HUES48 (cell line): ENCODE results near the gene SSMEM1.

ENCODE experiments used
- H3K27ac ChIP-seq: one replicate; pipeline ENCODE4 v1.7.0; 2013; ENCODE audit warnings: low read depth, low read length, inconsistent platforms
- H3K27me3 ChIP-seq: 2 replicates; pipeline ENCODE4 v1.6.1; 2013; ENCODE audit warnings: mild to moderate bottlenecking, low read length; ENCODE audit not compliant: control insufficient read depth, insufficient read depth
- H3K36me3 ChIP-seq: 2 replicates; pipeline ENCODE4 v1.6.1; 2013; ENCODE audit warnings: low read length; ENCODE audit not compliant: control insufficient read depth, insufficient read depth
- H3K4me1 ChIP-seq: 2 replicates; pipeline ENCODE4 v1.6.1; 2013; ENCODE audit warnings: mild to moderate bottlenecking, low read length; ENCODE audit not compliant: control insufficient read depth, insufficient read depth
- H3K4me3 ChIP-seq: 2 replicates; pipeline ENCODE4 v1.5.1; 2013; ENCODE audit warnings: mild to moderate bottlenecking, low read depth, low read length
- H3K9ac ChIP-seq: 2 replicates; pipeline ENCODE4 v1.6.1; 2013; ENCODE audit warnings: mild to moderate bottlenecking, low read depth, low read length, moderate library complexity
- H3K9me3 ChIP-seq: 2 replicates; pipeline ENCODE4 v1.6.1; 2013; ENCODE audit warnings: low read length; ENCODE audit not compliant: control insufficient read depth, insufficient read depth

SSMEM1 gene

GRCh38 chr7:130187360-130187759 is 20.3 kb upstream of the SSMEM1 start:
- Histone ChIP-seq H3K4me1 (no peaks in the 10 kb centered on the region), H3K9ac (no peak overlapping the region), H3K4me3 (no peak overlapping the region), H3K36me3 (peaks cover 71% of the 10 kb centered on the region), H3K9me3 (no peaks in the 10 kb centered on the region), H3K27ac (no peak overlapping the region), H3K27me3 (no peaks in the 10 kb centered on the region)

GRCh38 chr7:130189343-130189742 is 18.3 kb upstream of the SSMEM1 start:
- no peak overlapping the region for H3K9ac ChIP-seq
- no peak overlapping the region for H3K27ac ChIP-seq
- peaks cover 62% of the 10 kb centered on the region for H3K36me3 ChIP-seq
- no peaks in the 10 kb centered on the region for H3K27me3 ChIP-seq
- no peaks in the 10 kb centered on the region for H3K4me1 ChIP-seq
- H3K9me3 ChIP-seq, result no peaks in the 10 kb centered on the region
- no peak overlapping the region for H3K4me3 ChIP-seq

GRCh38 chr7:130191791-130192190 is 15.9 kb upstream of the SSMEM1 start:
- no peaks in the 10 kb centered on the region for H3K27me3 ChIP-seq
- no peak overlapping the region for H3K9ac ChIP-seq
- no peaks in the 10 kb centered on the region for H3K4me1 ChIP-seq
- H3K9me3 ChIP-seq, result no peaks in the 10 kb centered on the region
- H3K4me3 ChIP-seq, result no peak overlapping the region
- no peak overlapping the region for H3K27ac ChIP-seq
- peaks cover 75% of the 10 kb centered on the region for H3K36me3 ChIP-seq

GRCh38 chr7:130195396-130195795 is 12.3 kb upstream of the SSMEM1 start:
- no peak overlapping the region for H3K4me3 ChIP-seq
- H3K9ac ChIP-seq, result no peak overlapping the region
- no peaks in the 10 kb centered on the region for H3K9me3 ChIP-seq
- H3K4me1 ChIP-seq, result no peaks in the 10 kb centered on the region
- H3K27ac ChIP-seq, result no peak overlapping the region
- no peaks in the 10 kb centered on the region for H3K27me3 ChIP-seq
- peaks cover 89% of the 10 kb centered on the region for H3K36me3 ChIP-seq

- Histone ChIP-seq H3K36me3 (peaks cover 88% of the 10 kb centered on the region), H3K4me1 (no peaks in the 10 kb centered on the region), H3K9me3 (no peaks in the 10 kb centered on the region), H3K27ac (no peak overlapping the region), H3K27me3 (no peaks in the 10 kb centered on the region), H3K9ac (no peak overlapping the region), H3K4me3 (no peak overlapping the region)
Measured at GRCh38 chr7:130196476-130196875, 11.2 kb upstream of the SSMEM1 start.

- Histone ChIP-seq H3K27me3 (no peaks in the 10 kb centered on the region), H3K27ac (no peak overlapping the region), H3K4me1 (no peaks in the 10 kb centered on the region), H3K36me3 (peaks cover 88% of the 10 kb centered on the region), H3K4me3 (no peak overlapping the region), H3K9me3 (no peaks in the 10 kb centered on the region), H3K9ac (no peak overlapping the region)
Measured at GRCh38 chr7:130197094-130197493, 10.6 kb upstream of the SSMEM1 start.

- H3K4me3 ChIP-seq, result no peak overlapping the region
- H3K4me1 ChIP-seq, result no peaks in the 10 kb centered on the region
- no peaks in the 10 kb centered on the region for H3K9me3 ChIP-seq
- peaks cover 67% of the 10 kb centered on the region for H3K36me3 ChIP-seq
- no peak overlapping the region for H3K27ac ChIP-seq
- no peaks in the 10 kb centered on the region for H3K27me3 ChIP-seq
- H3K9ac ChIP-seq, result no peak overlapping the region
Measured at GRCh38 chr7:130201796-130202195, 5.9 kb upstream of the SSMEM1 start.

- H3K27ac ChIP-seq, result peak within 1 kb of the TSS; percentile 97
- H3K27me3 ChIP-seq, result no peaks in the 10 kb centered on the region
- H3K9me3 ChIP-seq, result no peaks in the 10 kb centered on the region
- H3K4me1 ChIP-seq, result no peaks in the 10 kb centered on the region
- H3K9ac ChIP-seq, result peak within 1 kb of the TSS; percentile 96
- peak within 1 kb of the TSS; percentile 87 for H3K4me3 ChIP-seq
- H3K36me3 ChIP-seq, result peaks cover 34% of the 10 kb centered on the region
Measured at GRCh38 chr7:130205084-130205947, 2.3 kb upstream of the SSMEM1 start, which contains the start of gene TMEM209. TSS of gene TMEM209 (minus strand) at chr7:130205406. CDS start at chr7:130205375, 31 bp downstream.

GRCh38 chr7:130207033-130207432 is 627 bp upstream of the SSMEM1 start:
- Histone ChIP-seq H3K27ac (no peak overlapping the region), H3K9ac (no peak overlapping the region), H3K27me3 (no peaks in the 10 kb centered on the region), H3K4me1 (no peaks in the 10 kb centered on the region), H3K9me3 (no peaks in the 10 kb centered on the region), H3K36me3 (peaks cover 18% of the 10 kb centered on the region), H3K4me3 (no peak overlapping the region)

- Histone ChIP-seq H3K27ac (no peak overlapping the region), H3K4me3 (no peak overlapping the region)
Measured at GRCh38 chr7:130208516-130208915, 856 bp downstream of the SSMEM1 start.

GRCh38 chr7:130210181-130210935 is 2.7 kb downstream of the SSMEM1 start:
- no peak overlapping the region for H3K27ac ChIP-seq
- H3K4me1 ChIP-seq, result no peaks in the 10 kb centered on the region

More at GRCh38 chr7:130208516-130208915, 856 bp downstream of the SSMEM1 start:
- H3K9ac ChIP-seq, result no peak overlapping the region
- no peaks in the 10 kb centered on the region for H3K4me1 ChIP-seq
- H3K9me3 ChIP-seq, result no peaks in the 10 kb centered on the region
- H3K27me3 ChIP-seq, result no peaks in the 10 kb centered on the region
- peaks cover 3% of the 10 kb centered on the region for H3K36me3 ChIP-seq

More at GRCh38 chr7:130210181-130210935, 2.7 kb downstream of the SSMEM1 start:
- Histone ChIP-seq H3K9me3 (no peaks in the 10 kb centered on the region), H3K9ac (no peak overlapping the region), H3K36me3 (no peaks in the 10 kb centered on the region), H3K4me3 (no peak overlapping the region), H3K27me3 (no peaks in the 10 kb centered on the region)
